Adrenal gland (tissue), 12 donors: Measurements from ENCODE around the gene ADD1. TPM values are rescaled to one million over a fixed set of nuclear protein-coding genes. Genes with fewer than 3 reads are reported as not detected.

Experiments used
- DNase-seq, 7 donors: peaks; one replicate each; pipeline ENCODE4 v3.0.0-alpha.2; 2019 to 2020
- H3K27ac ChIP-seq, 5 donors: fragments of 200-600 bp; sonication (generic) in 4 of 5; 1 replicate in 3 of 5; 2 replicates in 2 of 5; pipeline versions ENCODE4 v1.5.1 to v1.8.0; 2016 to 2020; ENCODE audit warnings: mild to moderate bottlenecking in 1 of 5
- H3K27me3 ChIP-seq: fragments of 200-600 bp; 2 replicates; pipeline ENCODE4 v1.8.0; 2021
- H3K36me3 ChIP-seq, 2 donors: fragments of 200-600 bp; replicated peaks in 1 of 2; 1 replicate in 1 of 2; 2 replicates in 1 of 2; pipeline versions ENCODE4 v1.5.1 to v1.8.0; 2018 to 2022
- H3K4me1 ChIP-seq, 2 donors: fragments of 200-600 bp; replicated peaks in 1 of 2; 1 replicate in 1 of 2; 2 replicates in 1 of 2; pipeline versions ENCODE4 v1.5.1 to v1.8.0; 2018 to 2021
- H3K4me3 ChIP-seq, 4 donors: fragments of 200-600 bp; sonication (generic) in 3 of 4; one replicate each; pipeline ENCODE4 v1.5.1; 2016 to 2018
- H3K9me3 ChIP-seq, 3 donors: fragments of 200-600 bp; sonication (generic) in 1 of 3; replicated peaks in 1 of 3; 1 replicate in 2 of 3; 2 replicates in 1 of 3; pipeline versions ENCODE4 v1.5.1 to v1.8.0; 2016 to 2021
- CTCF ChIP-seq, 6 experiments: fragments of 450-650 bp in 4 of 6; fragments of 200-600 bp in 2 of 6; sonication (generic) in 1 of 6; IDR thresholded peaks; 1 replicate in 5 of 6; 2 replicates in 1 of 6; pipeline versions ENCODE4 v1.5.1 to v1.8.0; 2016 to 2021; ENCODE audit warnings: antibody characterized with exemption in 6 of 6, mild to moderate bottlenecking in 2 of 6, moderate library complexity in 1 of 6
- POLR2A ChIP-seq, 2 donors: fragments of 450-650 bp; IDR thresholded peaks; one replicate each; pipeline ENCODE4 v1.6.1; 2017; ENCODE audit warnings: antibody characterized with exemption in 2 of 2, mild to moderate bottlenecking in 2 of 2, moderate library complexity in 1 of 2
- WGBS, 4 donors: extraction: QIAGEN DNeasy Blood & Tissue Kit in 2 of 4; methylation state at CpG; one replicate each; pipeline versions ENCODE4 v1.1.5 to v1.1.7; 2013 to 2017; 5-methylcytosine and 5-hydroxymethylcytosine counted together
- intact Hi-C, 2 donors: fragments of 100-400 bp; cut with DNase I; formaldehyde crosslinking; loops; one replicate each; pipeline versions ENCODE4 v1.14.1 to v1.15.0; 2022 to 2023
- polyA plus RNA-seq, 3 donors: library from polyadenylated mRNA; stranded (reverse); fragments of 200-250 nt in 2 of 3; fragments of 350-450 nt in 1 of 3; fragmentation: Illumina TruSeq in 1 of 3; extraction: RNeasy Lipid Tissue Mini Kit (QIAGEN cat#74804) in 1 of 3; gene quantifications; one replicate each; pipeline ENCODE4 v1.2.3, GENCODE V29; 2013 to 2014
- total RNA-seq, 9 donors: library from RNA; depleted of rRNA in 4 of 9; stranded (reverse); fragments of >200 nt in 4 of 9; fragments of 120-200 nt in 1 of 9; fragmentation: NEBNext Ultra II Directional in 1 of 9; extraction: Animal tissue kit (Norgen Biotek cat#: 25700) in 1 of 9; gene quantifications; one replicate each; pipeline versions ENCODE4 v1.1.0 to v1.2.4, GENCODE V29; 2013 to 2023
- donor health status: healthy with polysubstance abuse.
- donor health status: Bipolar disorder and iron deficiency.
- donor health status: DM: yes; HTN: yes; CAD: no.
- donor health status: DM: no; HTN: no; CAD: no.
- donor health status: DM: no; HTN: no; CAD: no.
- donor health status: DM: yes; HTN: yes; CAD: no.

The ADD1 gene
- total and polyA plus RNA-seq, 12 donors: 134 to 468 (median 241) TPM

GRCh38 chr4:2827874-2828751 is 15.5 kb upstream of the ADD1 start:
- Histone ChIP-seq H3K4me1 (no peaks in the 10 kb centered on the region), H3K27ac (no peak overlapping the region), H3K27me3 (no peaks in the 10 kb centered on the region), H3K36me3 (peaks cover 0 to 72% of the 10 kb centered on the region in 2 donors), H3K9me3 (no peaks in the 10 kb centered on the region), H3K4me3 (no peak overlapping the region)
- 82 to 90% (median 88%) methylated on average over 20 to 24 of the region's 24 CpGs for WGBS, 4 donors
- TF ChIP-seq POLR2A (IDR thresholded peaks at IDR 0.05) (no peak), CTCF (IDR thresholded peaks at IDR 0.05) (no peak)
- intact Hi-C loops: no loop called here
- peak in 1 of 7 donors; percentile 6 for DNase-seq

GRCh38 chr4:2828758-2829181 is 14.9 kb upstream of the ADD1 start:
- 89 to 92% (median 91%) methylated on average over 17 of the region's 17 CpGs for WGBS, 4 donors
- Histone ChIP-seq H3K9me3 (no peaks in the 10 kb centered on the region), H3K36me3 (peaks cover 0 to 71% of the 10 kb centered on the region in 2 donors), H3K27me3 (no peaks in the 10 kb centered on the region), H3K4me1 (no peaks in the 10 kb centered on the region), H3K4me3 (no peak overlapping the region), H3K27ac (no peak overlapping the region)
- DNase-seq: peak in 2 of 7 donors; percentile 5 to 10
- intact Hi-C loops: no loop called here
- TF ChIP-seq CTCF (IDR thresholded peaks at IDR 0.05) (no peak), POLR2A (IDR thresholded peaks at IDR 0.05) (no peak)

- H3K27ac ChIP-seq: no peak overlapping the region
- H3K9me3 ChIP-seq: no peaks in the 10 kb centered on the region
- intact Hi-C loops: no loop called here
- DNase-seq: peak in 2 of 7 donors; percentile 7 to 9
- no peak for TF ChIP-seq CTCF (IDR thresholded peaks at IDR 0.05)
- TF ChIP-seq POLR2A (IDR thresholded peaks at IDR 0.05): no peak
- no peaks in the 10 kb centered on the region for H3K27me3 ChIP-seq
- peaks cover 0 to 71% of the 10 kb centered on the region in 2 donors for H3K36me3 ChIP-seq
- H3K4me3 ChIP-seq: no peak overlapping the region
- 92 to 97% (median 97%) methylated on average over 12 to 18 of the region's 18 CpGs; no CpG with 5 or more reads in 1 of the 4 donors for WGBS, 4 donors
- no peaks in the 10 kb centered on the region for H3K4me1 ChIP-seq
Measured at GRCh38 chr4:2829321-2829932, 14.2 kb upstream of the ADD1 start.

- Histone ChIP-seq H3K9me3 (no peaks in the 10 kb centered on the region), H3K36me3 (peaks cover 0 to 67% of the 10 kb centered on the region in 2 donors), H3K27me3 (no peaks in the 10 kb centered on the region), H3K4me3 (no peak overlapping the region), H3K27ac (no peak overlapping the region), H3K4me1 (no peaks in the 10 kb centered on the region)
- intact Hi-C loops: no loop called here
- no peak for TF ChIP-seq CTCF (IDR thresholded peaks at IDR 0.05)
- TF ChIP-seq POLR2A (IDR thresholded peaks at IDR 0.05): no peak
- peak in 3 of 7 donors; percentile 6 to 8 (median 8) for DNase-seq
- 96 to 97% (median 97%) methylated on average over 3 to 19 of the region's 19 CpGs for WGBS, 4 donors
Measured at GRCh38 chr4:2829933-2830451, 13.7 kb upstream of the ADD1 start.
